Glutamatergic neuron (in vitro differentiated cells): ENCODE measurements around the gene SRCIN1. TPM values are rescaled to one million over a fixed set of nuclear protein-coding genes. Genes with fewer than 3 reads are reported as not detected.

Experiments
- DNase-seq: peaks from one replicate; pipeline ENCODE4 v3.0.0; 2022
- H3K27ac Mint-ChIP-seq: one replicate; pipeline ENCODE4 v1.8.0; 2020; ENCODE audit warnings: mild to moderate bottlenecking, mixed read lengths, inconsistent platforms; ENCODE audit not compliant: unreplicated experiment
- H3K27me3 Mint-ChIP-seq: one replicate; pipeline ENCODE4 v1.8.0; 2020; ENCODE audit warnings: mild to moderate bottlenecking, moderate library complexity, mixed read lengths, inconsistent platforms; ENCODE audit not compliant: unreplicated experiment
- H3K36me3 Mint-ChIP-seq: one replicate; pipeline ENCODE4 v1.8.0; 2020; ENCODE audit warnings: mild to moderate bottlenecking, mixed read lengths, inconsistent platforms; ENCODE audit not compliant: unreplicated experiment
- H3K4me1 Mint-ChIP-seq: one replicate; pipeline ENCODE4 v1.8.0; 2020; ENCODE audit warnings: mild to moderate bottlenecking, low read depth, mixed read lengths, inconsistent platforms; ENCODE audit not compliant: unreplicated experiment
- H3K4me3 Mint-ChIP-seq: one replicate; pipeline ENCODE4 v1.8.0; 2020; ENCODE audit warnings: mild to moderate bottlenecking, mixed read lengths, inconsistent platforms; ENCODE audit not compliant: unreplicated experiment
- H3K9me3 Mint-ChIP-seq: one replicate; pipeline ENCODE4 v1.8.0; 2020; ENCODE audit warnings: mild to moderate bottlenecking, moderate library complexity, mixed read lengths, inconsistent platforms; ENCODE audit not compliant: unreplicated experiment
- total RNA-seq: library from RNA; stranded (reverse); fragmentation: NEBNext Ultra II Directional; extraction: Animal tissue kit (Norgen Biotek cat#: 25700); gene quantifications from one replicate; pipeline ENCODE4 v1.2.1, GENCODE V29; 2021; ENCODE audit not compliant: unreplicated experiment
- TF ChIP-seq, protein P1 (sequence below): fragments of 200-600 bp; sonication (generic); IDR thresholded peaks from one replicate; pipeline ENCODE4 v1.5.0; 2021; ENCODE audit not compliant: partially characterized antibody, unreplicated experiment

SRCIN1 gene
- total RNA-seq, 1 donor from 2014 or later = 20.8 TPM

DNA sequence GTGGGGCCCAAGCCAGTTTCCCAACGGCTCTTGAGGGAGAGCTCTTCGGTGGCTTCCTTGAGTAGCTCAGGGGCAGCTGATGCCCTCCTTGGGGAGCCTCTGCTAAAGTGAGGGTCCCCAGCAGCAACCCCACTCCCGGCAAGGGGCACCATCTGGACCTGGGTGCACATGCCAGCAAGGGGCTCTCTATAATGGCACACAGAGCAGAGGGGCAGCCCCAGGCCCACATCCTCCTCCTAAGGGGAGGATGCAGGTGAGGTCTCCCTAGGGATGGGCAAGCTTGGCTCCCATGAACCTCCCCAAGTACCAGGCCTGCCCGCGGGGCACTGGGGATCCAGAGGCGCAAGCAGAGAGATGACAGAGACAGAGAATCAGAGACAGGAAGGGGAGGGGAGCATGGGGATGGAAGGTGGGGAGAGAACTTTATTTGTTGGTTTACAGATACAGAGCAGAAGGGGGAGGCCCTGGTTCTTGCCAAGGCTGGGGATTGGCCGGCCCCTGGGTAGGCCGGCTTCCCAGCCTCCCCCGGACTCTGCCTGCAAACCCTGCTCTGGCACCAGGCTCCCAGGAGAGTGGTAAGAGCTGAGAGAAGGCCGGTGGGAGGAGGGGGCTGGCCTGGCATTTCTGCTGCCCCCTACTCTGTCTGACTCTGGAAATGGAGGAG is 61.4 kb downstream of the SRCIN1 start:
- peaks cover 13% of the 10 kb centered on the region for H3K27me3 Mint-ChIP-seq
- H3K4me3 Mint-ChIP-seq = no peak overlapping the region
- H3K4me1 Mint-ChIP-seq = peaks cover 3% of the 10 kb centered on the region
- TF ChIP-seq, protein P1, sequence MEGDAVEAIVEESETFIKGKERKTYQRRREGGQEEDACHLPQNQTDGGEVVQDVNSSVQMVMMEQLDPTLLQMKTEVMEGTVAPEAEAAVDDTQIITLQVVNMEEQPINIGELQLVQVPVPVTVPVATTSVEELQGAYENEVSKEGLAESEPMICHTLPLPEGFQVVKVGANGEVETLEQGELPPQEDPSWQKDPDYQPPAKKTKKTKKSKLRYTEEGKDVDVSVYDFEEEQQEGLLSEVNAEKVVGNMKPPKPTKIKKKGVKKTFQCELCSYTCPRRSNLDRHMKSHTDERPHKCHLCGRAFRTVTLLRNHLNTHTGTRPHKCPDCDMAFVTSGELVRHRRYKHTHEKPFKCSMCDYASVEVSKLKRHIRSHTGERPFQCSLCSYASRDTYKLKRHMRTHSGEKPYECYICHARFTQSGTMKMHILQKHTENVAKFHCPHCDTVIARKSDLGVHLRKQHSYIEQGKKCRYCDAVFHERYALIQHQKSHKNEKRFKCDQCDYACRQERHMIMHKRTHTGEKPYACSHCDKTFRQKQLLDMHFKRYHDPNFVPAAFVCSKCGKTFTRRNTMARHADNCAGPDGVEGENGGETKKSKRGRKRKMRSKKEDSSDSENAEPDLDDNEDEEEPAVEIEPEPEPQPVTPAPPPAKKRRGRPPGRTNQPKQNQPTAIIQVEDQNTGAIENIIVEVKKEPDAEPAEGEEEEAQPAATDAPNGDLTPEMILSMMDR = no peak
- H3K27ac Mint-ChIP-seq = no peak overlapping the region
- DNase-seq = no peak
- peaks cover 4% of the 10 kb centered on the region for H3K9me3 Mint-ChIP-seq
- no peaks in the 10 kb centered on the region for H3K36me3 Mint-ChIP-seq

DNA sequence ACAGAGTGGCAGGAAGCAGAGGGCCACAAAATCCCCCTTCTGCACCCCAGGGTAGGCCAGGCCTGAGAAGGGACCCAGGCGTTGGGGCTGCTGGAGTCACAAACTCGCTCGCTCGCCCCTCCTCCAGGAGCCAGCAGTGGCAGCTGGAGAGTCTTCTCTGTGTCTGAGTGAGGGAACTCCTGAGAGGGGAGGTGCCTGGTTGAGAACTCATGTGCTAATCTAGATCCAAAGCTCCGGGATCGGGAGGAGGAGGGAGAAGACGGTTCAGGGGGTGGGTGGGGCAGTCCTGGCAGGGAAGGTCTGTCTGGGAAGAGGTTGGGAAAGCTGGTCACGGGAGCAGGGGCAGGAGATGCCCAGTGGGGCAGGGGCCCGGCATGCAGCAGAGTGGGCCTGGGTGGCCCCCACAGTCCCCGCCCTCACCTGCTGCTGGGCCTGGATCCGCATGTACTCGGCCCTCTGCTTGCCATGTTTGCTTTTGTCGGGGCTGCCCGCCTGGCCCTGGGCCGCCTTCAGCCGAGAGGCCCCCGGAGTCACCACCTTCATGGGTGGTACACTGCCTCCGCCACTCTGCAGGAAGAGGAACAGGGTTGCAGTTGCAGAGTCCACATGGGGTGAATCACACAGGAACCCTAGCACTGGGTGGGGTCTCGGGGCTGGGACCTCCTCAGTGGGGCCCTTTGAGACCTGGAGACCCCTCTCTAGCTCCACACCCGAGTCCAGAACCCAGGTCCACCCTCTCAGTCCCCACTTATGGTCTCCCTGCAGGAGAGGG is 62.2 kb downstream of the SRCIN1 start:
- H3K36me3 Mint-ChIP-seq = no peaks in the 10 kb centered on the region
- H3K4me3 Mint-ChIP-seq = no peak overlapping the region
- TF ChIP-seq, protein P1 = no peak
- H3K4me1 Mint-ChIP-seq = peaks cover 3% of the 10 kb centered on the region
- no peak for DNase-seq
- peaks cover 4% of the 10 kb centered on the region for H3K9me3 Mint-ChIP-seq
- H3K27ac Mint-ChIP-seq = no peak overlapping the region
- H3K27me3 Mint-ChIP-seq = peaks cover 13% of the 10 kb centered on the region

DNA sequence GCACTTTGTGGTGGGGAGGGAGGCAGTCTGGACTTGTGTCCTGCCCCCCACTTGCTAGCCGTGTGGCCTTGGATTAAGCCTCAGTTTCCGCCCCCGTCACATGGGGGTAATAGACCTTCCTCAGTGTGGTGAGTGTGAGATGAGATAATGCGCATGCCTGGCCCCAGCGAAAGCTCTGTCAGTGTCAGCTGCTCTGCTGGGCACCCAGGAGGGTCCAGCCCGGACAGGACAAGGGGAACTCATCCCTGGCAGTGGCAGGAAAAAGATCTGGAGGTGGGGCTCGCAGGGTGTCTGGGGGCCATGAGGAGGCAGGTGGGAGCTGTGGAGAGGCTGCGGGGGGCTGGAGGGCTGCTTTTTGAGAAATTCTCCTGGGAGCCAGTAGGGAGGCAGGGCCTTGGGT is 63.5 kb downstream of the SRCIN1 start:
- H3K4me1 Mint-ChIP-seq = peaks cover 3% of the 10 kb centered on the region
- no peaks in the 10 kb centered on the region for H3K36me3 Mint-ChIP-seq
- no peak overlapping the region for H3K27ac Mint-ChIP-seq
- H3K9me3 Mint-ChIP-seq = peaks cover 3% of the 10 kb centered on the region
- no peak overlapping the region for H3K4me3 Mint-ChIP-seq
- TF ChIP-seq, protein P1 = no peak
- H3K27me3 Mint-ChIP-seq = peaks cover 11% of the 10 kb centered on the region
- DNase-seq = no peak

DNA sequence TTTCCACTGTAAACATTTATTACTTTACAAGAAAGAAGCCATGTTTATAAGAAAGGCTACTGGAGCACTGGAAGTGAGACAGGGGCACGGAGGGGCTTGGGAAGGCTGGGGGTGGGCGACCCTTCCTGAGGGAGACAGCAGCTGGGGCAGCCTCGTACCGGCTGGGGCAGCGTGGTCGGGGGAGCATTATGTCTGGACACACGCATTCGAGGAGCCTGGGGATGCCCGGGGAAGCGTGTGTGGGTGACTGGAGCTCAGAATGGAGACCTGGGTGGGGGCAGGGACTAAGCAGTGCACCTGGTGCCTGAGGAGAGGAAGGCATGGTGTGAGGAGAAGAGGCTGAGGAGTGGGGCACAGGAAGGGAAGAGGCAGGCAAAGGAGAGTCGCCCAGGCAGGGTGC is 64.5 kb downstream of the SRCIN1 start:
- TF ChIP-seq, protein P1 = no peak
- Mint-ChIP-seq H3K9me3 (peaks cover 4% of the 10 kb centered on the region), H3K4me3 (no peak overlapping the region), H3K27me3 (peaks cover 7% of the 10 kb centered on the region), H3K4me1 (peaks cover 3% of the 10 kb centered on the region), H3K36me3 (no peaks in the 10 kb centered on the region), H3K27ac (no peak overlapping the region)
- no peak for DNase-seq

DNA sequence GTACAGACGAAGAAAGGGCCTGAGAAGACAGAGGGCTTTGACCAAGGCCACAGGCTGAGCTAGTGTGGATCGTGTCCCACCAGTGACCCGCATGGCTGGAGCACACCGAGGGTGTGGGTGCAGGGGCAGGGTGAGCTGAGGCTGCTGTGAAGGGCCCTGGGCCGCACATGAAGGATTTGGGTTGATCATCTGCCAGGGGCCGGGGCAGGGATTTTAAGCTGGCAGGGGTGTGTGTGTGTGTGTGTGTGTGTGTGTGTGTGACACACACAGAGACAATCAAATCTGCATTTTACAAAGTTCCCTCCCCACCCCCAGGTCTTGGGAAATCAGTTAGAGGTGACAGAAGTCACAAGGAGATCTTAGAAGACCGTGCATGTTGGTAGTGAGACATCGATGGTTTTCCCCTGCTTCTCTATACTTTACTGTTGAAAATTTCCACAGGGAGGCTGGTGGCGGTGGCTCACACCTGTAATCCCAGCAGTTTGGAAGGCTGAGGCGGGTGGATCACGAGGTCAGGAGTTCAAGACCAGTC is 65.2 kb downstream of the SRCIN1 start:
- Mint-ChIP-seq H3K4me3 (no peak overlapping the region), H3K4me1 (peaks cover 3% of the 10 kb centered on the region), H3K27ac (no peak overlapping the region), H3K27me3 (peaks cover 7% of the 10 kb centered on the region), H3K36me3 (no peaks in the 10 kb centered on the region), H3K9me3 (peaks cover 4% of the 10 kb centered on the region)
- TF ChIP-seq, protein P1 = no peak
- DNase-seq = no peak
